22Rv1 (cell line): ENCODE data around the gene NFX1.

Experiments
- CTCF ChIP-seq: fragments of 450-650 bp; IDR thresholded peaks from 2 replicates; pipeline ENCODE4 v1.5.1; 2017; ENCODE audit warnings: mild to moderate bottlenecking
- ZFX ChIP-seq: fragments of 450-650 bp; IDR thresholded peaks from 2 replicates; pipeline ENCODE4 v1.6.1; 2017; ENCODE audit warnings: antibody characterized with exemption, borderline replicate concordance

DNA sequence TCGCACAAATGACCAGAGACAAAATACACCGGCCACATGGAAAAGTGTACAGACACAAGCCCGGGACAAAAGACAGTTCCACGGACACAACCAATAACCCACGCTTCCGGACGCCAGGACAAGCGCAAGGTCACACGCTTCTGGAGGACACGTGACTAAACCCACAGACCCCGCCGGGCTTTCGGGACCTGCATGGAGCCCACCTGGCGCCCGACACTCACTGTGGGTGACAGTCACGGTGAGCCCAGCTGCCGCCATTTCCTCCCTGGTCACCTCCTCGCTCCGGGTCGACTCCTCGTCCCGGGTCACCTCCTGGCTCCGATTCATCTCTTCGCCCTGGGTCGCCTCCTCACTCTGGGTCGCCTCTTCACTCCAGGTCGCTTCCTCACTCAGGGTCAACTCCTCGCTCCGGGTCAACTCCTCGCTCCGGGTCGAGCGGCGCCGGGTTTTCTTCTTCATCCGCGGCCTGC lies 26.3 kb upstream of the NFX1 start:
- TF ChIP-seq CTCF (no peak), ZFX (no peak)
